GM21515 (cell line): ENCODE measurements around the gene RIC8A.
"Not testable (repeated sequence)": the region's sequence is repeated elsewhere in the genome, so short reads cannot be mapped to it uniquely, and the experiment has no call there.

Experiments used
- ATAC-seq: cut with Tn5 transposase; IDR thresholded peaks from one replicate; pipeline ENCODE4 v1.9.1; 2021; ENCODE audit not compliant: unreplicated experiment

The RIC8A gene

GRCh38 chr11:207208-207862 lies at the start of gene RIC8A, which contains the start of gene BET1L:
TSS of gene RIC8A (plus strand) at chr11:207708. CDS start at chr11:208855, 1,147 bp downstream.
TSS of gene BET1L (minus strand) at chr11:207399. CDS start at chr11:207321, 78 bp downstream.
- peak; percentile 72 for ATAC-seq

GRCh38 chr11:180242-180641 lies 27.3 kb upstream of the RIC8A start:
- not testable (repeated sequence) for ATAC-seq

- not testable (repeated sequence) for ATAC-seq
These were observed 18.2 kb upstream of the RIC8A start for GRCh38 chr11:189200-189783.

GRCh38 chr11:189843-190311 lies 17.6 kb upstream of the RIC8A start:
- peak; percentile 72 for ATAC-seq

- ATAC-seq: not testable (repeated sequence)
These were observed 17.0 kb upstream of the RIC8A start for GRCh38 chr11:190546-190945.

- not testable (repeated sequence) for ATAC-seq
These were observed 15.7 kb upstream of the RIC8A start for GRCh38 chr11:191490-192478.

GRCh38 chr11:192674-193128 lies 14.8 kb upstream of the RIC8A start, which contains the start of gene SCGB1C1:
TSS of gene SCGB1C1 (plus strand) at chr11:193078. CDS start at chr11:193100, 22 bp downstream.
- not testable (repeated sequence) for ATAC-seq

GRCh38 chr11:193481-193880 lies 14.0 kb upstream of the RIC8A start:
- ATAC-seq: not testable (repeated sequence)

- ATAC-seq: no peak
These were observed 10.4 kb upstream of the RIC8A start for GRCh38 chr11:196786-197731.

- no peak for ATAC-seq
These were observed 9.7 kb upstream of the RIC8A start for GRCh38 chr11:197741-198235.

GRCh38 chr11:198236-198806 lies 9.2 kb upstream of the RIC8A start:
- ATAC-seq: no peak

GRCh38 chr11:199004-199581 lies 8.4 kb upstream of the RIC8A start:
- ATAC-seq: no peak

GRCh38 chr11:199782-200181 lies 7.7 kb upstream of the RIC8A start:
- no peak for ATAC-seq

- ATAC-seq: no peak
These were observed 7.1 kb upstream of the RIC8A start for GRCh38 chr11:200224-201003.

GRCh38 chr11:201966-202365 lies 5.5 kb upstream of the RIC8A start:
- no peak for ATAC-seq

GRCh38 chr11:202490-202889 lies 5.0 kb upstream of the RIC8A start:
- ATAC-seq: no peak

- ATAC-seq: no peak
These were observed 4.2 kb upstream of the RIC8A start for GRCh38 chr11:203056-203944.
